Stimulated activated CD8-positive, alpha-beta memory T cell treated with anti-CD3 and anti-CD28 coated beads, Interleukin-12 subunit alpha, Interleukin-12 subunit beta, amount 100 ng/mL, for 24 hours (primary cell): Measurements from ENCODE around the gene TMUB1.

ENCODE experiments used
- DNase-seq: peaks from one replicate; pipeline ENCODE4 v3.0.0-alpha.2; 2020; ENCODE audit errors: extremely low read depth

TMUB1 gene, protein sequence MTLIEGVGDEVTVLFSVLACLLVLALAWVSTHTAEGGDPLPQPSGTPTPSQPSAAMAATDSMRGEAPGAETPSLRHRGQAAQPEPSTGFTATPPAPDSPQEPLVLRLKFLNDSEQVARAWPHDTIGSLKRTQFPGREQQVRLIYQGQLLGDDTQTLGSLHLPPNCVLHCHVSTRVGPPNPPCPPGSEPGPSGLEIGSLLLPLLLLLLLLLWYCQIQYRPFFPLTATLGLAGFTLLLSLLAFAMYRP

DNA sequence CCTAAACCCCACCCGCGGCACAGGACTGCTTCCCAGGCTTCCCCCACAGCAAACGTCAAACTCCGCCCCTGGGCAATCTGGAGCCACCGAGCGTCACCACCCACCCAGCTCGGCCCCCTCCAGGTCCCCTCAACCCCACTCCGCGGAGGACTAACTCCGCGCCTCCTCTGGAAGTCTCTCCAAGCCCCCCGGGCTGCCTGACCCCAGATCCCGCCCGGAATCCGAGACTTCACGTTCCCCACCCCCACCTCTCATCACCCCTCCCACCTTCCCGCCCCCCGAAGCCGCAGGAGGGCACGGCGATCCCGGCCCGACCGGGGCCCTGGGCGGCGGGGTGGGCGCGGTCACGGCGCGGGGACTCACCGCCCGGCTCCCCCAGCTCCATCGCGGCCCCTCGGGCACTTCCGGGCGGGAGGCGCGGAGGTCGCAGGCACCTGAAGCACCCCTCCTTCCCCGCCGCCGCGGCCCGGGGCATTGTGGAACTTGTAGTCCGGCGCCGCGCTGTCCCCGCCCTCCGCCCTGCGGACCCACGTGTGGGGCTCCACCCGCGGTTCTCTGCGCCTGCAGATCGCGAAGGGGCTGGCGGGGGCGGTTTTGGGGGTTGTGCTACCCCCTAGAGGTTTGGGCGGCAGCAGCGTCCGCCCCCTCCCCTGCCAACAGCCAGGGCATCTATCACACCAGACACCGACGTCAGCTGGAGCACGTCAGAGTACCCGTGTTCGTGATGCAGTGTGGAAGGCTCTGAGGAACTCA is at the start of gene TMUB1:
TMUB1 (minus strand) TSS at position 423 of the 753 bp plus-strand sequence. CDS start 930 bp downstream, outside the sequence.
- peak; percentile 68 for DNase-seq

DNA sequence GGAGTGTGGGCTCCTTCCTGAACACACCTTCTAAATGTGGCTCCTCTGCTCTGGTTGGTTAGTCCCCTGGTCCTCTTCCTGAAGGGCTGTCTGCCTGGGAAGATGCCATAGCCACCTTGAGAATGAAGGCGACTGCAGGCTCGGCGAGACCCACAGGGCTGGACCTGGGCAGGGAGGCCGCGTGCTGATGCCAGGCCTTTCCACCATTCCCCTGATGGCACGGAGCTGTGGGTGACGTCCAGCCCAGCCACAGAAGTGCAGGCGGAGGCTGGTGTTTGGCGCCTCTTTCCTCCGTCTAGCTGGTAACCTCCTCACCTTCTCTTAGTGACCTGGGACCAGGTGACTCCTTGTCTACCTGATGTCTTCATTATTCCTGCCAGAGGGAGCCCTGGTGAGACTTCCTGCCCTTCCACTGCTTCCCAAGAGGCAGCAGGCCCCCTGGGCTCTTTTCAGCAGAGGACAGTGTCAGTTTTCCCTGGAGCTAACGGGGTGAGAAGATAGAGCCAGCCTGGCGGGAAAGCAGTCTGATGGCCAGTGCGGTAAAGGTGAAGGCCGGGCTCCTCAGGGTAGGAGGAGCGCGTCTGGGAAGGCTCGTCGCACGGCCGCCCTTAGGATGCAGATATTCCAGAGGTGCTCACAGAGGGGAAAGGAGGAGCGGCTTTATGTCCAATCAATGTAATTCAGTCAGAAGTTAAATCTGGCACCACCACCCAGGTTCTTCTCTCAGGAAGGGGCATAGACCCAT is 49.3 kb upstream of the TMUB1 start:
- no peak for DNase-seq

DNA sequence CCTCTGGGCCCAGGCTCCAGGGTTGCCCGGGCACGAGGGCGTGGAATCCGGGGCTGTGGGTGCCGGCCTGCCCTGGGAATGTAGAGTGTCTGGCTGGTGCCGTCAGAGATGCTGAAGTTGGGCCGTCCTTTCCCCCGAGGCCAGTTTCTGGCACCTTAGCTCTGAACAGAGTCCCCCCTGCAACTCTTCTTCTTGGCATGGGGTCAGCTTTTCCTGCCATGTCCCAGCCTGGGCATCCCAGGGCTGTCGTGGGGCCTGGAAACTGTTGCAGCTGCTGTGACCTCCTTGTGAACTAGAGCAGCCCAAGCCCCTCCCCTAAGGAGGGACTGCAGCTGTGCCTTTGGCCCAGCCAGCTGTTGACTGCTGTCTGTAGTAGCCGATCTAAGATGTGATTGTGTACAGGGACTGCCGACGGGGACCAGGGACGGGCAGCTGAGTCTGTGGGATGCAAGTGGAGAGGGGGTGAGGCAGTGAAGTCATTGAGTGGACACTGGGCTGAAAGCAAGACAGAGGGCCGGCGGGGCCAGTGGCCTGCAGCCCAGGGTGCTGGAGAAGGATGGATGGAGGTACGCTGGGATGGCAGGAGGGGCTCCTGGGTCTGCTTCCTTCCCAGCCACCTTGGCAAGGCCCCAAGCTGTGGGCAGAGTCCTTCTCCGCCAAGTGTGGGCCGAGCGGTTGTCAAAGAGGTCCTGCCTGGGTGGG is 48.5 kb upstream of the TMUB1 start:
- no peak for DNase-seq

DNA sequence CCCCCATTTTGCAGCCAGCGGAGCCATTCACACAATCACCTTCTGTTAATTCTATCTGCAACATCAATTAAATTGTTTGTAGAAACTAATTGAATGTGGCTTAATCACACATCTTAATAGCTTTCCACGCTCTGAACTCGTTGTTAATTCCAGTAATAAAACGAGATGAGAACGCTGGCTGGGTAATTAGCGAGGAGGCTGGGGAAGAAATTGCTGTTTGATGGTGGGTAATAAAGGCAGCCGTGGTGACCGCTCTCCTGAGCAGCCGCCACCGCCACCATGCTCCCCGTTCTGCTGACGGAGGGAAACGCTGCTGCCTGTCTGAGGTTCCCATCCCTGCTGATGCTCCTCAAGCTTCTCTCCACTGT is 47.9 kb upstream of the TMUB1 start:
- no peak for DNase-seq

DNA sequence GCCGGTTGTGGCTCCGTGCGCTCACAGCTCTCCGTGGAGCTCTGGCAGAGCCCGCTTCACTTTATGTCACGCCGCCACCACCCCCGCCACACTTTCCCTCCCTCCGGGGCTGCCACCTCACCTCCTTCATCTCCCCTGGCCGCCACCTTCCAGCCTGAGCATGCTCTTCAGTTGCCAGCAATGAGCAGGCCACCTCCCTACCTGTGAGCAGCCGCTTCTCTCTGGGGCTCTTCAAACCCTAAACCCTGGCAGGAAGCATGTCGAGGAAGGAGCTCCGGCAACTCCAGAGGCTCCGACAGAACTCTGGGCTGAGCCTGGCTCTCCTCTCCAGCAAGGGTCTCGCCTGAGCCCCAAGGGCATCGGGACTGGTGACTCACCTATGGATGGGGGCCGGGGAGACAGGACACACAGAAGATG is 47.5 kb upstream of the TMUB1 start:
- DNase-seq, result no peak

DNA sequence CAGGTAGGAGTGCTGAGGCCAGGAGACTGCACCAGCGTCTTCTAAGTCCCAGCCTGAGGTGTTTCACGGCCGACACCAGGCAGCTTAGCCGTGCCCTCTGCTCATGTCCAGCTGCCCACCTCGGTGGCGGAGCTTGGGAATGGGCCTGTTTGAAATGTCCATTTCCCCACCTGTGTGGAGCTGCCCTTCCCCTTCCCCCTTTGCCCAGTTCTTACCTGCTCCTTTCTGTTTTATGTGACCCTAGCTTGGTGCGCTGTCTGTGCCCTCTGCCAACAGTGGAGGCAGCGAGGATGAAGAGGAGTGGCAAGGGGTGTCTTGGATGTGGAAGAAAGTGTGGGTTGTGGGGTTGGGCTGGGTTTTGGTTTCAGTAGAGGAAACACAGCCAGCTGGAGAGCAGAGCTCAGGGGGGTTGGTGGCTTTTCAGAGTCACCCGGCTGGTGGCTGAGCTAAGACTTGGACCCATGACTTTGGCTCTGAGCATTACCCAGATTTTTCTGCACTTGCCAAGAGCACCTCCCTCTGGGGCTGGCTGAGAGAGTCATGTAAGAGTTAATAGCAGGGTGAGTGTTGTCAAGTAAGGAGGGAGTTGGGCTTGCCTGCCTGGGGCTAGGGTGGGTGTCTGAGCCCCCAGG is 46.8 kb upstream of the TMUB1 start:
- no peak for DNase-seq

DNA sequence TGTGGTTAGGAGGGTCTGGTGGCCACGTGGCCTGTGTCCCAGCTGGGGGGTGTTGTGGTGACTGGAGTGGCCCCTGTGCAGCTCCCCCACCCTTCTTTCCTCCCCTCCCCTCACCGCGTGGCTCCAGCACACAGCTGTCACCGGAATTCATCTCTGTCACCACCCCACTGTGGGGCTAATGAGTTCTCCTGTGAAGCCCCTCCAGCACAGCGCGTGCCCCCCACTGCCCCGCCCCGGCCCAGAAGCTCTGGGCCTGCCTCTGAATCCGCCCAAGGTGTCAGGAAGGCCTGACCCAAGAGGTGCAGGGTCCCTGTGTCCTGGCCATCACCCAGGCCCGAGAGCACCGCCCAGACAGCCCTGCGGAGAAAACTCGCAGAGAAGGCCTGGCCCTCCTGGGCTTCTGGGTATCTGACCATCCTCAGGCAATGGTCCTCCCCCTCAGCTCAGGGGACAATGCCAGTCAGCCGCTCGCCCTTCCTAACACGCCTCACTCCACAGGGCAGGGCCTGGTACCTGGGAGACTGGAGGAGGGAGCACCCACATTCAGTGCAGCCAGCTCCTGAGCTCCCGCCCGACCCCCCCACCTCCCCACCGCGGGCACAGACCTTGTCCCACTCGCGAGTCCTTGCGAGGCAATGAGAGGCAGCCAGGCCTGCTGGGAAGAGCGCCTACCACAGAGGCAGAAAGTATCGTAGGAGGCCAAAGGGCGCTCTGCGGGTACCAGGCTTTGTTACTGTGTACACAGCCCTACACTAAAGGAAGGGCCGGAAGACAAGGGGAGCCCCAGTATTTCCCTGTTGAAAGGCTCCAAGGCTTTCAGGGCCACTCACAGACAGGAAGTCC is 46.0 kb upstream of the TMUB1 start:
- DNase-seq, result no peak

DNA sequence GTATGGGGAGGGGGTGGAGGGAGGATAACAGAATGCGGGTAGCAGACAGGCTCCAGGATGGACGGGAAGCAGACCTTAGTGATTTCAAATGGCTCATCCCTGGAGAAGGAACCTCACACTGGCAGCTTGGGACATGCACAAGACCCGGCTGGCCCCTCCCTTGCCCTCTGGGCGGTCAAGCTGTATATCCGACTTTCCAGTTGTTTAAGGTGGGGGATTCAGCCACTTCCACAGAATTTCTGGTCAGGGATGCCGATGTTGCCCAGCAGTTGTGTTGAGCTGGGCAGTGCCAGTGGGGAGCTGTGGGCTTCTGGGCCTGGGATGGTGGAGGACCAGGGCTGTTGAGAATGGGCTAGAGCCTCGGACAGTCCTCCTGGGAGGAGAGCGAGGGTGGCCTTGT is 45.4 kb upstream of the TMUB1 start:
- no peak for DNase-seq

DNA sequence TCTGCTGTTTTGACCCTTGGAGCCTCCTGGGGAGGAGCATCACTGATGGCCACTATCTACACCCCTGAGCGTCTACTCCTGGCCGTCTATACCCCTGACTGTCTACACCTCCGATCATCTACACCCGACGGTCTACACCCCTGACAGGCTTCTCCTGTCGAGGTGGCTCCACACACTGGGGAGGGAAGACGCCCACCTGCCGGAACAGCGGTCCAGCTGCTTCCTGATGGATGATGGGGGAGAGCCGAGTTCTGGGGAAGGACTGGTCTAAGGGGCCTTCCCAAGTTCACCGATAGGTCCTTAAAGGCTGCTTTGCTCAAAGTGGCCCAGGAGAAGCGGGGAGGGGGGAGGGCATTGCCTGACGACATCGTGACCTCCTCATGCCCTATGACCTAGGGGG is 44.9 kb upstream of the TMUB1 start:
- DNase-seq, result no peak

DNA sequence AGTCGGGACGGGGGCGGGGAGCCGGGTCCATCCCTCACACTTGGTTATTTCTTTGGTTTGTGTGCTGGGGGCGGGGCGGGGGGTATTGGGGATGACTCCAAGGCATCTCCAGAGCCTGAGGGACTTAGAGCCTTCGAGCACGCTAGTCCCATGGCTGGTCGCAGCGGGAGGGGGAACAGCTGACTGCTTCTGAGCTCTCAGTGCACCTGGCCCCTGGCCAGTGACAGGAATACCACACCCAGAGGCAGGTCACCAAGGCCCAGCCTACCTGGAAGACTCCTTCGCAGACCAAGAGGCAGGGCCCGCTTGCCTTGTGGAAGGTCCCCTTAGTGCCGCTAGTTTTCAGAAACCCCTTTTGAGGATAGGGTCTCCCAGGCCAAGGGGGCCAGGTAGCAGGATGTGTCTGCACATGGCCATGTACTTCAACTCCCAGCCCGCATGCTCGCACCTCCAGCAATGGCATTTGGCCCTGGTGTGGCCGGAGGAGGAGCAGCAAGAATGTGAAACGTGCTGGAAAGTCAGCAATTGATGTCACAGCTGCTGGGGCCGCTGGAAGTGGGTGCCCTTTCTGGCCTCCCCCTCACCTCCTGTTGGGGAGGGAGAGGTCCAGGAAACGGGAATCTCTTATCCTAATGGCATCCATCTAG is 43.3 kb upstream of the TMUB1 start:
- DNase-seq, result no peak

DNA sequence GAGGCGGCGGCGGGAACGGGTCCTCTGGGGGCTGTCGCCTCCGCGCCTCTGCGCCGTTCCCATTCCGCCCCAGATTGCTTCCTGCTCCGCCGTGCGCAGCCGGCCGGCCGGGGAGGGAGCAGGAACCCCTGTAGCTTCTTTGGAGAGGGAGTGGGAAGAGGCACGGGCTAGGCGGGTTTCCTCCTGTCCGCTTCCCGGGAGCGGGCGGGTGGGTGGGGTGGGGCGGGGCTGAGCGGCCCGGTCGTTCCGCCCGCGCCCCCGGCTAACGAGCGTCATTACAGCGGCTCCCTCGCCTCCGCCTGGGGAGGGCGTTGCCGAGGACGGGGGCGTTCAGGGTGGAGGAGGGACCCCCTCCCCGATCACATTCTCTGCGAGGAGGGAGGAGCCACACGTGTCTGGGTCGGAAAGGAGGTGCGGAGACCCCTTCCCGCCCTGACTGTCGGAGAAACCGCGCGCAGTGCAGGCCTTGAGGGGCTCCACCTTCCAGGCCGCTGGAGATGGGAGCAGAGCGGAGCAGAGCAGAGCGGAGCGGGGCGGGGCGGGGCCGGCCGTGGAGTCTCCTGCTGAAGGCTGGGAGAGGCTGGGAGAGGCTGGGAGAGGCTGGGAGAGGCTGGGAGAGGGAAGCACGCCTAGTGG is 42.7 kb upstream of the TMUB1 start:
- no peak for DNase-seq

DNA sequence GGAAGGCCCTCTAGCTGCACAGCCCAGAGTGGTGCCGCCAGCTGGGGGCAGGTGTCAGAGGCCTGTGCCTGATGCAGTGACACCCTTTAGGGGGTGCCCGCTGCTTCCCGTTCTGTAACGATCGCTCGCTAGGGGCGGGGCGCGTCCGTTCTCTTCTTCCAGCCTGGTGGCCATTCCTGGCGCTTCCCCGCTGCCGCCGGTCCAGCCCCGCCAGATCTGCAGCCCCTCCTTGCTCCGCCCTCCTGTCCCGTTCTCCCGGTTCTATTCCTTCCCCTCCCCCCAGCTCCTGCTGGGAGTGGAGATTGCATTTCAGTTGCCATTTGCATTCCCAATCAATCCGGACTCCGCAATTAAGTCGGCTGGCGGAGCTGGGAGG is 42.2 kb upstream of the TMUB1 start:
- DNase-seq, result no peak

DNA sequence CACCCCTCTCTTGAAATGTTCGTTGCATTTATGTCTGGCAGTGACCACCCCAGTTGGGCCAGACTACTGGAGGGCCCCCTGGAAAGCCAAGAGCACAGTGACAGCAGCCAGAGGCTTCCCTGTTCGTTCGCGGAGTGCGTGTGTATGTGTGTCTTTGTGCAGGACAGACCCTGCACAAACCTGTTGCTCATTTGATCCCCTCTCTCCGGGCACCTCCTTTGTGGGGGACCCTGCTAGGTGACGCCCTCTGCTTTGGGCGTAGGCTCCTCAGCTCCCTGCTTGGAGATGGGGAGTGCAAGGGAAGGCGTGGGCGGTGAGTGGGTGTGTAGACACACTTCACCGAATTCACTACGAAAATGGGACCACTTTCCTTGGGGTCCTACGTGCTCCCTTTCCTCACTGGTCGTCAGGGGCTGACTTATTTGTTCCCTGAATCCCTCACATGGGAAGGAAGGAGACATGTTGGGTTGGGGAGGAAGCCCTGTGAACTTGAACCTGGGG is 41.7 kb upstream of the TMUB1 start:
- DNase-seq, result no peak

DNA sequence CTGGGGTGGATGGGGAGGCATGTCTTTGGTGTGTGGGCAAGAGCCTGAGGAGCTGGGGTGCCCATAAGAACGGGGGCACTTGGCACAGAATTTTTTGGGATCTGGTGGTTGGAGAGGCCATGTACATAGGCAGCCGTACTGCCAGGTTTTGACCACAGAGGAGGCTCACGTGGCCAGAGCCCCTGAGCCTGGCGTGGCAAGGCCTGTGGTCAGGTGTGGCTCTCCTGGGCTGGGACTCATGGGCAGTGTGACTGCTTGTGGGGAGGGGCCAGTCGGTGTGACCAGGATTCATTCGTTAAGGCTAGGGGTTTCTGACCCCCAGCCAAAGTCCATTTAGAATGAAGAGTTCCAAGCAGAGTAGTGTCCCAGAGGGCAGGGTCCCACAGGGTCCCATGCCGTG is 41.2 kb upstream of the TMUB1 start:
- DNase-seq, result no peak

DNA sequence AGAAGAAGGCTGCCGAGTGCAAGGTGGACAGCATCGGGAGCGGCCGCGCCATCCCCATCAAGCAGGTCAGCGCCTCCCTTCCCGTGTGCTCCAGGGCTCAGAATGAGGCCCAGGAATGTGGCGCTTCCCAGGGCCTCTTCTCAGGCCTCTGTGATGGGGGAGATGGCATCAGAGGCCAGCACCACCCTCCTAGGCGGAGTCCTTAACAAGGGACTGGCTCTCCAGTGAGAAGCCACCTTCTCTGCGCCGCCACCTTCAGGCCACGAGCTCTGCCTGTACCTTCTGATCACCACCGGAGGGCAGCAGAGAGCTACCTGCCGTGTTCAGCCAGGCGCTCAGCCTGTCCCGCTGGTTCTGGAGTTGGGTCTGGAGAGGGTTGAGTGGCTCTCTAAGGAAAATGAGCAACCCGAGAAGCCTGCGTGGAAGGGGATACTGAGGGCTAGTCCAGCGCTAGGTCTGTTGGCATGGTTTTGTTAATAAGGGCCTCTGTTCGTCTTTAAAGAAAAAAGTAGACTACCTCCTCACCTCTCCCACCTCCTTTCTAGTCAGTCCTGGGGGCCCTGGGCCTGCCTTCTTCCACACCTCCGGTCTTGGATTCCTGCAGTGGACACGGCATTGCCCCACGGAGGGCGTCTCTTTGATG is 40.6 kb upstream of the TMUB1 start:
- DNase-seq, result peak; percentile 27

DNA sequence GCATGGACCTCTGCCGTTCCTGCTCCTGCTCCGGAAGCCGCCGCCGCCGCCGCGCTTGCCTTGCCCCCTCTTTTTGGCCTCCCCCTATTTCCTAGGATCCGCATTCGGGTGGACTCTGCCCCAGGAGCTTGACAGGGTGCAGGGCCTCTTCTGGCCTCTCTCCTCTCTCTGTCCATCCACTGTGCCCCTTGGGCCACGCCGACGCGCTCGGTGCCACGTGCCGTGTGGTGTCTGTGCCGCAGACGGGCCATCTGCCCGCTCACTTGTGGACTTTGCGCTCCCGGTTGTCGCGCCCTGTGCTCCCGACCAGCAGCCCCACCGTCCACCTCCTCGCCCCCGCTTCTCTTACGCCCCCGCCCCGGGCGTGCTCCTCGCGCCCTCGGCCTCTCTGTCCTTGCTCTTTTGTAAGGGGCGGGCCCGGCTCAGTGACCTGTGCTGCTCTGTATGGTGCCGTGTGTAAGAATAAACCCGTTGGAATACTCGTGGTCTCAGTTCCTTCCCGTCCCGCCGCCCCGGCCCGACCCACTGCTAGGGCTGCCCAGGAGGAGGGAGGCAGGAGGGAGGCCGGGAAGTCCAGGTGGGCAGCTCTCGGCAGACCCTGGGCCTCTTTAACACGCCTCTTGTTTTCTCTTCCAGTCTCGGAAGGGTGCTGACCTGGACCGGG is 40.0 kb upstream of the TMUB1 start:
- DNase-seq, result no peak

DNA sequence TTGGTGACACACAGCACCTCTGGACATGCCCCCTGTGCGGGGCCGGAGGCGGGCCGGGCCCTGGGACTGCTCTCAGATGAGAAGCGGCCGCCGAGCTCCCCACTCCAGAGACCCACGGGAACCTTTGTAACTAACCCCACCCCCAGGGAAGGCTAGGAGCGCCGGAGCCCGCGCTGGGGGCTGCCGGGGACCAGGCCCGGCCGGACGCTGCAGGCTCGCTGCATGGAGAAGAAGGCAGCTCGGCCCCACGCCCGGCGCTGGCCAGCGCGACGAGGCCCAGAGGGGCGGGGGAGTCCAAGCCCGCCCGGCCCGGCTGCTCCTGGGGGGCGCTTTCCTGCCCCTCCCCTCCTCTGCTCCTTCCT is 39.5 kb upstream of the TMUB1 start:
- no peak for DNase-seq

DNA sequence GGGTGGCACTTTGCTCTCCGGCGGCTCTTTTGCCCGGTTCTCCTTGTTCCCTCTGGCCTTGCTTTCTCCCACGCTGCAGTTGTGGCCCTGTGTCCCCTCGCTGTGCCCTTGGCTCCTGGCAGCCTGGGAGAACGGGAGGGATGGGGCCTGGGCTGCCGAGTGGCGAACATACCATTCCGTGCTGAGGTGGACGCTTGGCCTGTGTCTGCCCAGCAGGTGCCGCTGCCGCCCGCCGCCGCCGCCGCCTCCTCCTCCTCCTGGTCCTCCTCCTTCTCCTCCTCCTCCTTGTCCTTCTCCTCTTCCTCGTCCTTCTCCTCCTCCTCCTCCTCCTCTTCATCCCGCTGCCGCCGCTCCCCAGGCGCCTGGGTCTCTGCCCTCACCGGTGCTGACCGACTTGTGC is 39.0 kb upstream of the TMUB1 start:
- DNase-seq, result no peak
